ENCODE results near the gene DMP1. TPM values are rescaled to one million over a fixed set of nuclear protein-coding genes. Genes with fewer than 3 reads are reported as not detected.

The DMP1 gene
- total and polyA plus RNA-seq, 2 of the 8 experiments (the other 6 are each of a cell fraction or from before 2014, with no cell fraction given), result 0.05 to 0.17 TPM

DNA sequence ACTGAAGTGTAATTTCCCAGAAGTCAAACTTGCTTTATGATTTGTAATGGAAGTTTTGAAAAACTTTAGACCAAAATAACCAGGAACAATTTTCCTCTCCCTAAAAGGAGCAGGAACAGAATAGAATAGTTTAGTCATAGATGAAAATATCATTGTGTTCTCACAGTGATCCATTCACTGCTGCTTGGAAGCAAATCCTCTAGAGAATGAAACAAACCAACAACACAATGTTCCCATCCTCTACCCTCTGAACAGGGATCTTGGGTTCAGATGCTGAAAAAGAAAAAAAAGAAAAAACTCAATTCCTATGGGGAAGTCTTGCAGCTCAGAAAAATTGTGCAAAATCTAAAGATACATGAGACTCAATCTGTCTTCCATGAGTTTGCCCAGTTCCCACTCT is 29.6 kb upstream of the DMP1 start (continued):
- TF ChIP-seq RNF2 (IDR thresholded peaks at IDR 0.05; ENCODE audit: borderline replicate concordance, low read depth, low read length, missing control alignments, poor library complexity, severe bottlenecking), result no peak
- no peak for TF ChIP-seq YY1 (IDR thresholded peaks at IDR 0.05; ENCODE audit: low read depth, low read length)
